ENCODE data around the gene TWSG1.

DNA sequence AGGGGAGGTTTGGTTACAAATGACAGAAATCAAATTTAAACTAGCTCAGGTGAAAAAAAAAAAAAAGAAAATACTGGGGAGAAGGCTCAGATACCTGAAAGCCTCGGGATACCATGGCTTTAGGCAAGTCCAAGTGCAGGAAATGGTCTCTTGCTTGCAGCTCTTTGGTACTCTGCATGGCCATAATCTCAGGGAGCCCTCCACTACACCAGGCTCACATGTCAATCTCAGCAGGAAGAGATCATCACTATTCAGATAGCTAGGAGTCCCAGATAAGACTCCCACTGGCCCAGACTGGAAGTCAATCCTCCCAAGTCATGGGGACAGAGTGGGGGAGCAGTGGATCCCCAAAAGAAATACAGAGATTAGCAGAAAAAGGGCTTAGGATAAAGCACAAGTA, 75.9 kb downstream of the TWSG1 start:
- no peak for TF ChIP-seq CTCF (IDR thresholded peaks at IDR 0.05)
- TF ChIP-seq POLR2A (IDR thresholded peaks at IDR 0.05), result no peak

Data from adrenal gland (tissue), 5 donors.